SKM-1 (cell line): Measurements from ENCODE around the gene MS4A6A.
"Not testable (repeated sequence)": the region's sequence is repeated elsewhere in the genome, so short reads cannot be mapped to it uniquely, and the experiment has no call there.

Source experiments
- DNase-seq: peaks from one replicate; lab custom pipeline; 2025; ENCODE audit not compliant: unreplicated experiment; lab: John Stamatoyannopoulos, UW

The MS4A6A gene, protein sequence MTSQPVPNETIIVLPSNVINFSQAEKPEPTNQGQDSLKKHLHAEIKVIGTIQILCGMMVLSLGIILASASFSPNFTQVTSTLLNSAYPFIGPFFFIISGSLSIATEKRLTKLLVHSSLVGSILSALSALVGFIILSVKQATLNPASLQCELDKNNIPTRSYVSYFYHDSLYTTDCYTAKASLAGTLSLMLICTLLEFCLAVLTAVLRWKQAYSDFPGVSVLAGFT

DNA sequence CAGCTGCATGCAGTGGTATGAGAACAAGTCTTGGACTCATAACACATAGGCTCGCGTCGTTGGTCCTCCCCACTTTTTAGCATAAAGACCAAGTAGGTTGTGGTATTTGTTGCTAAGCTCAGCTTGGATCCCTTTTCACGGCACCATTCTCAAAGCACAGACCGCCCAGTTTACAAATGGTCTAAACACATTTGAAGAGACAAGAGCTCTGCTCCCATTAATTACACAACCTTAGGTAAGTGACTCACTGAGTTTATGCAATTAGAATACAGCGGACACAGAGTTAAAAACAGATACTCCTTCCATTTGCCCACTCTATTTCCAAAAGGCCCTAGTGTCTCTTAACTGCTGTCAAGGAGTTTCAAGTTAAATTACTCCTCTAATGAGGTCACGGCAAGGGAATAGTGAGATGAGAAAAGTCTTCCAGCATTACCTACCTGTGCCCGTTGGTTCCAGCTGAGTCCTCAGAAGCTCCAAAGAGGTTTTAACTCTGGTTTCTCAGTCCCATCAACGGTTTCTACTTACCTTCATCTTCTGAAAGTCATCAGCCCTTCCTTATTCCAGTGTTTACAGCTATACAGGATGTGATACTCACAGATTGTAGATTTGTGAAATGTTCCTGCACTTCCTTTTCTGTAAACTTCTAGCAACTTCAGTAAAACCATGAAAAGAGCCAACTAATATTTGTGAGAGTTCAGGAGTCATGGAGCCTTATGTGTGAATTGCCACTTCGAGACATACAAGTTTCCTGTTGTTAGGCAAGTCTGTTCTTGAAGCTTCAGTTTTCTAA, at the start of gene MS4A6A:
Gene MS4A6A (minus strand): TSS at position 543 of the 790 bp plus-strand sequence. CDS start 1,356 bp downstream, outside the sequence.
- DNase-seq, result peak; percentile 61

DNA sequence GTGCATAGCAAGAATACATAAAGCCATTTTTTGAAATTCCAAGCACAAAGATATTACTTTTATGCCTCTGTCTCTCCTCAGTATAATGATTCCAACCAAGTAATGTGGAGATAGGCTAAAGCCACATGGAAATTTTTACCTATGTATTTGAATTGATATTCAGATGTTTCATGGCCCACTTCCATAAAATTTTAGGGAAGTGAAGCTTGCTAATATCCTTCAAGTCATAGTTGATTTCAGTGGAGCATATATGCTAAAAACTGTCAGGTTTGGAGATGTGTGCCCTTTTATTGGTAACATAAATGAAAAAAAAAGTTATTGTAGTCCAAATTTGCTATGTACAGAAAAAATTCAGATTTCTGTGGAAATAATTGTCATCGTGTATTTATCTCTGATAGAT, 47.8 kb upstream of the MS4A6A start:
- no peak for DNase-seq

DNA sequence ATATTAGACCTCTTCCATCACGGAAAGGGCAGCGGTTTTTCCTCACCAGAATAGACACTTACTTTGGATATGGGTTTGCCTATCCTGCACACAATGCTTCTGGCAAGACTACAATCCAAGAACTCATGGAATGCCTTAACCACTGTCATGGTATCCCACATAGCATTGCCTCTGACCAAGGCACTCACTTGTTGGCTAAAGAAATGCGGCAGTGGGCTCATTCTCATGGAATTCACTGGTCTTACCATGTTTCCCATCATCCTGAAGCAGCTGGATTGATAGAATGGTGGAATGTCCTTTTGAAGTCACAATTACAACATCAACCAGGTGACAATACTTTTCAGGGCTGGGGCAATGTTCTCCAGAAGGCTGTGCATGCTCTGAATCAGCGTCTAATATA, 39.3 kb upstream of the MS4A6A start:
- no peak for DNase-seq

DNA sequence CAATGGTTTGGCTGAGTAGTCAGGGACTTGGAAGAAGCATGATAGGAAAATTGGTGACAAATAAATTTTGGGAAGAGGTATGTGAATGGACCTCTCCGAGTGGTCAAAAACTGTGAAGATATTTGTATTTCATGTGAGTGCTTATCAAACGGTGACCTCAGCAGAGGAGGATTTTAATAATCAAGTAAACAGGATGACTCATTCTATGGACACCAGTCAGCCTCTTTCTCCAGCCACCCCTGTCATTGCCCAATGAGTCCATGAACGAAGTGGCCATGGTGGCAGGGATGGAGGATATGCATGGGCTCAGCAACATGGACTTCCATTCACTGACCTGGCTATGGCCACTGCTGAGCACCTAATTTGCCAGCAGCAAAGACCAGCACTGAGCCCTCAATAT, 38.8 kb upstream of the MS4A6A start:
- no peak for DNase-seq

DNA sequence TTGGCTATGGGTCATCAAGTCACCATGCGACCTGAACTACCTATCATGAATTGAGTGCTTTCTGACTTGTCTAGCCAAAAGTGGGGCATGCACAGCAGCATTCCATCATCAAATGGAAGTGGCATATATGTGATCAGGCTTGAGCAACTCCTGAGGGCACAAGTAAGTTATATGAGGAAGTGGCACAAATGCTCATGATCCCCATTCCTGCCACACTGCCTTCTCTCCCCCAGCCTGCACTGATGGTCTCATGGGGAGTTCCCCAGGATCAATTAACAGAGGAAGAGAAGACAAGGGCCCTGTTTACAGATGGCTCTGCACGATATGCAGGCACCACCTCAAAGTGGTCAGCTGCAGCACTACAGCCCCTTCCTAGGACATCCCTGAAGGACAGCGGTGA, 38.3 kb upstream of the MS4A6A start:
- no peak for DNase-seq

DNA sequence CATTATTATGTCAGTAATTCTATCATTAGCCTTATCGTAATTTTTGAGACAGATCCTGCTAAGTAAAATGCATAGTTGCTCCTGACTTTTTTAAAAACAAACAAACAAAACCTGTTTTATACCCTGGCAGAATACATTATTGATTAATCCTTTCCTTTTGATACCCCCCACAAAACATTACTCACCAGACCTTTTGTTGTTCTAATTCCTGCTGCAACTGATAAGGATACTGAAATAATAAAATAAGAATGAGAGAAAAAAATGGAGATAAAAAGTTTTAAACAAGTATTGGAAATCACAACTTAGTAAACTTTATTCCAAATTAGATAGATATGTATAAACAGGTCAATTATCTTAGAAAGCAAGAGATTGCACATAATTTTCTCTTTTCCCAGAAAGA, 31.5 kb upstream of the MS4A6A start:
- DNase-seq, result no peak

DNA sequence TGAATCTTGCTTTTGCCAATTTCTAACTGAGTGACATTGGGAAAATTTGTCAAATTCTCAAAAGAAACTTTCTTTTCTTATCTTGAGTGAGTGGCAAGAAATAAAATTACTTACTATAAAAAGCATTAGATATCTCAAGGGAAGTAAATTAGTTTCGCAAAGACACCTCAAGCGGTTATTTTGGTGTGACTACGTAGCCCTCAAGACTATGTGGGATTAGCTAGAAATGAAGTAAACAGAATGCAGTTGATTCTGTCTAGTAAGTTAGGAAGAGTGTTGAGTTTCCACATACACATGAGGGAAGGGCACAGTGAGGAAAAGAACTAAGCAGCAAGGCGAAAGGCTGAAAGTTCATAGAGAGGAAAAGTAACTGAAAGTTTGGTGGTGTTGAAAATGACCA, 28.3 kb upstream of the MS4A6A start:
- no peak for DNase-seq

DNA sequence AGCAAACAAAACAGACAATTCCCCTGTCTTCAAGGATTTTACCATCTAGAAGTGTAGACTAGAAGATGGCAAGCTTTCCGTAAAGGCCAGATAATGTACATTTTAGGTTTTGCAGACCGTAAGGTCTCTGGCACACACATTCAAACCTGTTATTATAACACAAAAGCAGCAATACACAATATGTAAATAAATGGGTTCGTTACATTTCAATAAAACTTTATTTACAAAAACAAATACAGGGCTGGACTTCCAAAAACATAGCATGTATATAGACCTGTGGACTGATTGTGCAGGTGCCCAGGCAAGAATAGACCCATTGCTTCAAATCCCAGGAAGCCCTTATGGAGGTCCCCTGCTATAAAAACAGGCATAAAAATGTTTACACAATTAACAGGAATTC, 27.1 kb upstream of the MS4A6A start:
- DNase-seq, result no peak

DNA sequence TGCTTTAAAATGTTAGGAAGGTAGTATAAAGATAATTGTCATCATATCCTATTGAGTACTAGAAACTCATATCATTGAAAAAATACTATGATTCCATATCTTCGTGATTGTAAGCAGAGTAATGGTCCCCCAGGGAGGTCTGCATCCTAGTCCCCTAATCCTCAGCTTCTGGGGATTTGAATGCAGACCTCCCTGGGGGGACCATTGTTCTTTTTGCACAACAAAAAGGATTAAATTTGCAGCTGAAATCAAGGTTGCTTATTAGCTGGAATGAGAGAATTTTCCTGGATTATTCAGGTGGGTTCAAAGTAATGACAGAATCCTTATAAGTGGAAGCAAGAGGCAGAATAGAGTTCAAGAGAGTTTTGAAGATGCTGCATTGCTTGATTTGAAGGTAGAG, 26.1 kb upstream of the MS4A6A start:
- no peak for DNase-seq

DNA sequence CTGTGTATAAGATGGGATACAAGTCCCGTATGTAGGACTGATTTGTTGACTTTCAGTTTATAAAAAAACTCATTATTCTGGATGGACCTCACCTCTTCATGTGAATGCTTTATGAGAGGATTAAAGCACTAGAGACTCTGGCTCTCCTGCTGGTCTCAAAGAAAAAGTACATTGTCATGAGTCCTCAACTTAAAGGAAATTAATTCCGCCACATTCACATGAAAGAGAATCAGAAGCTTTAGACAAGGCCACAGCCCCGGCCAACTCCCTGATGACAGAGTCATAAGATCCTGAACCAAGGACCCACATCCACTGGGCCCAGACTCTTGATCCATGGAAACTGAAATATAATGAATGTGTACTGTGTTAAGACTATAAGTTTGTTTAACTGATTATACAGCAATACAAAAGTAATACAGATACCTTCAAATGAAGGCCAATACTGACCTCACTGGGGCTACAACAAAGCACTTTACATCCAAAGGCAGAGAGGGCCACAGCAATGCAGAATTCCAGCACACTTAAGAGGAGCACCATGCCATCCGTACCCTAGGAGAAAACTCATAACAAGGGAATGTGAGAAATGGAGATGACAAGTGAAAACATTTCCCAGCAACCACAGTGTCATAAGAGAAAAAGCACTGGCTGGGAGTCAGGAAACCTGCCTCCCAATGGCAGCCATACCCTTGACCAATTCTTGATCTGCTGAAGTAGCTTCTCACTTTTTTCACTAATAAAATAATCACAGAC, 25.4 kb upstream of the MS4A6A start:
- no peak for DNase-seq

DNA sequence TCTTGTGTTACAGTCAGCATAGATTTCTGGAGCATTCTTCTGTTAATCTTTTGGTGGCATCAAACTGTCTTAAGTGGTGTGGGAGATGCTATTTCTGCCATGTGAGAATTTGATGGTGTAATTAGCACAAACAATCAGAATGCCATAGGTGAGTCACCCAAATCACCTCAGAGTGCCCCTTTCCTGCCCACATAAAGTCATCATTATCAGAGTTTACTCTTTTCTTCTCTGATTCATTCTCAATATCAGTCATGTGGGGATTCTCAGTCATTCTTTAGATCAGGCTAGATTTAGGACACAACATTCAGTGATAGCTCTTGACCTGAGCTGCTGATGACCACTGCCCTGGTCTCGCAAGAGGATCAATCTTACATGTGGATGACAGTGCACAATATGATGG, 23.7 kb upstream of the MS4A6A start:
- DNase-seq, result no peak

DNA sequence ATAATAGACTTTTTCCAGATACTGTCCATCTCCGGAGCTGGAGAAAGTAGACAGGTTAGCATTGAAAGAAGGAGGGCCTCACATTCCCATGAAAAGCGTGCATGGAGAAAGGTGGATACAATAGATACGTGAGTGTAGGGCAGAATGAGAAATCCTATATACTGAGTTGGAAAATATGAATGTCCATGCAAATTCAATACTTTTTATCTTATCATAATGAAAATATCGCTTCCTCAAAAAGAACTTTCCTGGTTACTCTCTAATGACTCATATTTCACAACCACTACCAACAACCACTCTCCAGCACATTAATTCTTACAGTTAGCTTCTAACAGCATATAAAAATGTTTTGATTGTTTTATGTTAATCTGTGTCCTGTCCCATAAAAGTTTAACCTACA, 22.0 kb upstream of the MS4A6A start:
- DNase-seq, result no peak

DNA sequence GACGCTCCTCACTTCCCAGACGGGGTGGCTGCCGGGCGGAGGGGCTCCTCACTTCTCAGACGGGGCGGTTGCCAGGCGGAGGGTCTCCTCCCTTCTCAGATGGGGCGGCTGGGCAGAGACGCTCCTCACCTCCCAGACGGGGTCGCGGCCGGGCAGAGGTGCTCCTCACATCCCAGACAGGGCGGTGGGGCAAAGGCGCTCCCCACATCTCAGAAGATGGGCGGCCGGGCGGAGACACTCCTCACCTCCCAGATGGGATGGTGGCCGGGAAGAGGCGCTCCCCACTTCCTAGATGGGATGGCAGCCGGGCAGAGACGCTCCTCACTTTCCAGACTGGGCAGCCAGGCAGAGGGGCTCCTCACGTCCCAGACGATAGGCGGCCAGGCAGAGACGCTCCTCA, 18.5 kb upstream of the MS4A6A start:
- not testable (repeated sequence) for DNase-seq

DNA sequence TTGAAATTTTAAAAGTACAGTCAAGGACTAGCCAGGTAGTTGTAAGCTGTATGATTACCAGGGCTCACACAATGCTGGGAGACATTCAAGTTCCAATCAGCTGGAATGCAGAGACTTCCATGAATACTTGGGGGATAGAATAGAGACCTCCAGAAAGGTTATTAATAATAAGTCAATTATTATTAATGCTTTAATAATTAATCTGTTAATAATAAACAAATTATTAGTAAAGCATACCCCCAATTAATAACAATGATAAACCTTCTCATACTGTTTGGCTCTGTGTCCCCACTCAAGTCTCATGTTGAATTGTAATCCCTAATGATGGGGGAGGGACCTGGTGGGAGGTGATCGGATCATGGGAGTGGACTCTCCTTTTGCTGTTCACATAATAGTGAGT, 14.6 kb upstream of the MS4A6A start:
- no peak for DNase-seq

DNA sequence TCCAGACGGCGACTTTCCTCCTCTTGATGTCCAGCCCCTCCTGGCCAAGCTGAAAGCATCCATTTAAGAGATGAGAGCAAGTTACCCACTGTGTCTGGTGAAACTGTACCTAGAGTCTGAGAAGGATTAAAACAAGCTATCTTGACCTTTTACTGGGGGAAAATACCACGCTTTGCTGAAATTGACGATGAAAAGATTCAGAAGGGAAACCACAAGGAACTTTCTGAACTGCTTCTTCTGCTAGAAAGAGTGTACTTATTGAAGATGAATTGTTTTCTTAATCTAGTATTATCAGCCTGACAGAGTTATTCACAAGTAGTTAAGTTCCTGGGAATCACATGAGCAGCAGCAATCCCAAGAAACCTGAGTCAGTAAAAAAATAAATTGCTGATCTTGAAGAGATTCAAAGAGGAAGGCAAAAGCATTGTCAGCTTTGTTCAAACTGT, 13.1 kb upstream of the MS4A6A start:
- no peak for DNase-seq

DNA sequence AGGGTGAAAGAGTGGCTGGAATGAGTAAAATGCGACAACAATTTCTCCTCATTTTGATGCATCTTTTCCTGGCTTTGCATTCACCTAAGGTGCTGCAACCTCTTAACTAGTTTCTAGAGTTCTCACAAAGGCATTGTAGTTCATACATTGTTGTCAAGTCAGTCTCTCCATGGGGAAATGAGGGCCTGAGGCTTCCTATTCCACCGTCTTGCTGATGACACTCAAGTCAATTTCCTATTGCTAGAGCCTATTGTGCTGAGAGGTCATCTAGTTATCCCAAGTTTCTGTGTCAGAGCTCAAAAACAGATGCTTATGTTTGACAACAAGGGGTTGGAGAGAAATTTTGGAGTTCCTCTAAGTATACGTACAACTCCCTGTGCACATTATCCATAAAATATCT, 11.6 kb upstream of the MS4A6A start:
- no peak for DNase-seq

DNA sequence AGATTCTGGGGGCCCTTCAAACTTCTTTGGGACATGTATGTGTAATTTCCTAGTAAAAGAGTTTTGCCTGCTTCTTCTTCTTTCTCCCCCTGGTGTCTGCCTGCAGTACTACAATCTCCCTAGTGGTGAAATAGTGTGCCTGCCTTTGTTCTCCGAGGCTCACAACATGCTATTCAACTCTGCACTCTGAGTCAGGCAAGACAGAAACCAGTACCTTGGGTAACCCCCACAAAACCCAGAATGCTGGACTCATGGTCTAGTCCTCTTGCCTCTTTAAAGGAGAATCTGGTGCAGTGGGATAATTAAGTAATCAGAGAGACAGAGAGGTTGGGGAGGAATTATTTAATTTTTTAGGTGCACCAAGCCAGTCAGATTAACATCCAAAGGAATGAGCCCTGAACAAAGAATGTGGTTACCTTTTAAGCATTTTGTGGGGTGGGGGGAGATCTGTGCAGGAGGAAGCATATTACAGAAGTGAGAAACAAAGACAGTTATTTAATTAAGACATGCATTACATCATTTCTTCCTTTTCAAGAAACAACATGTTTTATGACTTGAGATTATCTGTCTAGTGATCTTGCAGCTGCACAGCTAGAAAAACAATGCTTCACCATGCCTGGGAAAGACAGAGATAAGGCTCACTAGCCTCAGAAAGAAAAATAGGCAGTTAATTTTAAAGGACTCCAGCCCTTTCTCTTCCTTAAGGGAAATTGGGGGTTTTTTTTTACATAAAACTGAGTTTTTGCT, 11.0 kb upstream of the MS4A6A start:
- peak; percentile 81 for DNase-seq

DNA sequence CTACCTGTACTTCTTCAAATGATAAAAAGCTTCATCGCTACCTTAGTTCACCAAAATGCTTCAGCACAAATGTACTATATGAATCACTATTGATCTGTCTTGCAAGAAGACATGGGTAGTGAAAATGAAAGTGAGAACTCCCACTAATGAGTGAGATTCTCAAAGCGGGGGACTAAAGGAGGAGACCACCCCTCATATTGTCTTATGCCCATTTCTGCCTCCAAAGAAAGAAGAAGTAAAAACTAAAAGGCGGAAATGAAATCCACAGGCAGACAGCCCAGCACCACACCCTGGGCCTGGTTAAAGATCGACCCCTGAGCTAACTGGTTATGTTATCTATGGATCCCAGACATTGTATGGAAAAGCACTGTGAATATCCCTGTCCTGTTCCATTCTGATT, 9.7 kb upstream of the MS4A6A start:
- DNase-seq, result not testable (repeated sequence)

DNA sequence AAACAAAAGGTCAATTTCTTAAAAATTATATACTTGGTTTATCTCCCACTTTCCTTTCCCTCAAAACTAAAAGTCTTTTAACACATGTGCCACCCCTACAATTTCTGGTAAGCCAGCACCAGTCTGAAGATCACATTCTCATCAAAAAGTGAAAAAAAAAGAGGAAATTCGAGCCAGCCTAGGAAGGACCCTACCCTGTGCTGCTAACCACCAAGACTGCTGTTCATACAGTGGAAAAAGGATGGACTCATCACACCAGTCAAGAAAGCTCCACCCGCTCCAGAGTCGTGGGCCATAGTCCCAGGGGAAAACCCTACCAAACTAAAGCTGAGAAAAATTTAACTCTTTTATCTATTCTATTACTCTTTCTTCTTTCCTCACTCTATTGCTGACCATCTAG, 5.6 kb upstream of the MS4A6A start:
- peak; percentile 22 for DNase-seq

DNA sequence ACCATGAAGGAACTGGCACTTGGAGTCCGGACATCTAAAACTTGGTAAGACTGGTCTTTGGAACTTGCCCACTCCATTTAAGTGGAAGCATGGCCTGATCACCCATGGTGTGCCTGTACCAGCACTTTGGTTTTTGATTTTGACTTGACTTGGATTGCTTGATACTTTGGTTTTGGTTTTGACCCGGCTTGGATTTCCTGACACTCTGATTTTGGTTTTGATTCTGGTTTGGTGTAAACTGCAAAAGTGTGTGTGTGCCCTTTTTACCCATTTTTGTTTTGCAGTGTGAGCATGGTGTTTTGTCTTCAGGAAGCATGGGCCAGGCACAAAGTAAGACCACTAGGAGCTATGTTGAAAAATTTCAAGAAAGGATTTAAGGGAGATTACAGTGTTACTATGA, 3.2 kb upstream of the MS4A6A start:
- DNase-seq, result not testable (repeated sequence)

DNA sequence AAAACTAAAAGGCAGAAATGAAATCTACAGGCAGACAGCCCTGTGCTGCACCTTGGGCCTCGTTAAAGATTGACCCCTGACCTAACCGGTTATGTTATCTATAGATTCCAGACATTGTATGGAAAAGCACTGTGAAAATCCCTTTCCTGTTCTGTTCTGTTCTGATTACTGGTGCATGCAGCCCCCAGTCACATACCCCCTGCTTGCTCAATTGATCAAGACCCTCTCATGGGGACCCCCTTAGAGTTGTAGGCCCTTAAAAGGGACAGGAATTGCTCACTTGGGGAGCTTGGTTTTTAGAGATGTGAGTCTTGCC, 2.6 kb upstream of the MS4A6A start:
- not testable (repeated sequence) for DNase-seq
